Spleen (tissue), 11 donors: ENCODE results near the gene CAMP. TPM values are rescaled to one million over a fixed set of nuclear protein-coding genes. Genes with fewer than 3 reads are reported as not detected.
A peak's percentile ranks its signal among the peaks of the same experiment; 100 is the strongest.

Source experiments
- DNase-seq: peaks from one replicate; pipeline ENCODE4 v3.0.0-alpha.2; 2020
- H3K27ac ChIP-seq, 8 donors: fragments of 200-600 bp; sonication (generic) in 7 of 8; 1 replicate in 4 of 8; 2 replicates in 4 of 8; pipeline versions ENCODE4 v1.5.0 to v1.8.0; 2016 to 2021; ENCODE audit warnings: inconsistent platforms in 4 of 8, mild to moderate bottlenecking in 4 of 8, moderate library complexity in 1 of 8
- H3K27me3 ChIP-seq, 7 donors: fragments of 200-600 bp; sonication (generic) in 6 of 7; replicated peaks in 1 of 7; 1 replicate in 4 of 7; 2 replicates in 3 of 7; pipeline versions ENCODE4 v1.5.0 to v1.8.0; 2016 to 2021; ENCODE audit warnings: inconsistent platforms in 3 of 7, mild to moderate bottlenecking in 1 of 7
- H3K36me3 ChIP-seq, 6 donors: fragments of 200-600 bp; sonication (generic) in 5 of 6; 1 replicate in 4 of 6; 2 replicates in 2 of 6; pipeline versions ENCODE4 v1.5.0 to v1.8.0; 2016 to 2021; ENCODE audit warnings: inconsistent platforms in 2 of 6
- H3K4me1 ChIP-seq, 6 donors: fragments of 200-600 bp; sonication (generic) in 5 of 6; 1 replicate in 3 of 6; 2 replicates in 3 of 6; pipeline versions ENCODE4 v1.5.0 to v1.8.0; 2016 to 2021; ENCODE audit warnings: inconsistent platforms in 3 of 6
- H3K4me3 ChIP-seq, 8 donors: fragments of 200-600 bp; sonication (generic) in 7 of 8; 1 replicate in 4 of 8; 2 replicates in 4 of 8; pipeline versions ENCODE4 v1.5.0 to v1.8.0; 2016 to 2021; ENCODE audit warnings: inconsistent platforms in 4 of 8, mild to moderate bottlenecking in 4 of 8, moderate library complexity in 2 of 8
- H3K9me3 ChIP-seq, 8 donors: fragments of 200-600 bp; sonication (generic) in 7 of 8; 1 replicate in 4 of 8; 2 replicates in 4 of 8; pipeline versions ENCODE4 v1.5.0 to v1.8.0; 2016 to 2021; ENCODE audit warnings: inconsistent platforms in 4 of 8
- CTCF ChIP-seq, 11 experiments: fragments of 200-600 bp in 7 of 11; fragments of 450-650 bp in 4 of 11; sonication (generic) in 4 of 11; IDR thresholded peaks in 8 of 11; conservative IDR thresholded peaks in 3 of 11; 1 replicate in 7 of 11; 2 replicates in 4 of 11; pipeline versions ENCODE4 v1.4.0 to v1.8.0; 2016 to 2021; ENCODE audit warnings: antibody characterized with exemption in 11 of 11, inconsistent platforms in 4 of 11, mild to moderate bottlenecking in 1 of 11
- POLR2A ChIP-seq, 3 donors: fragments of 450-650 bp; IDR thresholded peaks; one replicate each; pipeline ENCODE4 v1.5.1; 2017; ENCODE audit warnings: antibody characterized with exemption in 3 of 3, mild to moderate bottlenecking in 1 of 3
- POLR2AphosphoS5 ChIP-seq, 3 donors: sonication (generic); formaldehyde crosslinking; IDR thresholded peaks; one replicate each; pipeline ENCODE4 v1.5.1; 2017; ENCODE audit warnings: antibody characterized with exemption in 3 of 3
- WGBS, 5 donors: extraction: QIAGEN DNeasy Blood & Tissue Kit in 3 of 5; methylation state at CpG; one replicate each; pipeline versions ENCODE4 v1.1.5 to v1.1.7; 2013 to 2018; 5-methylcytosine and 5-hydroxymethylcytosine counted together
- intact Hi-C: fragments of 100-400 bp; cut with DNase I; formaldehyde crosslinking; loops from one replicate; pipeline ENCODE4 v1.15.0; 2023; ENCODE audit warnings: low total_unique reads
- polyA plus RNA-seq, 3 donors: library from polyadenylated mRNA; stranded (reverse); fragments of 200-250 nt; gene quantifications; one replicate each; pipeline ENCODE4 v1.2.1, GENCODE V29; 2013
- total RNA-seq, 7 donors: library from RNA; depleted of rRNA in 3 of 7; stranded (reverse); fragments of >200 nt in 3 of 7; fragmentation: NEBNext Ultra II Directional in 4 of 7; extraction: Animal tissue kit (Norgen Biotek cat#: 25700) in 4 of 7; gene quantifications; one replicate each; pipeline versions ENCODE4 v1.1.0 to v1.2.1, GENCODE V29; 2016 to 2021
- donor health status: healthy with polysubstance abuse.
- donor health status: DM: no; HTN: no; CAD: no; lungs with moderate emphysema.
- donor health status: DM: no; HTN: no; CAD: no.
- donor health status: Bipolar disorder and iron deficiency.
- donor health status: healthy.
- donor health status: DM: no; HTN: no; CAD: no.
- donor health status: DM: yes; HTN: yes; CAD: no.

Gene CAMP
- total and polyA plus RNA-seq, 10 donors, result 1.5 to 98.9 (median 15.7) TPM

GRCh38 chr3:48218537-48218936 lies 4.8 kb upstream of the CAMP start:
- no peaks in the 10 kb centered on the region for H3K36me3 ChIP-seq
- TF ChIP-seq POLR2AphosphoS5 (IDR thresholded peaks at IDR 0.05) (no peak), POLR2A (IDR thresholded peaks at IDR 0.05) (no peak), CTCF (IDR thresholded peaks at IDR 0.05 in 8 of 11, conservative IDR thresholded peaks at IDR 0.05 in 3 of 11) (no peak)
- peaks cover 0 to 85% (median 39%) of the 10 kb centered on the region in 6 donors for H3K4me1 ChIP-seq
- intact Hi-C loops, result no loop called here
- WGBS, 5 donors, result 82 to 87% (median 85%) methylated on average over 5 of the region's 5 CpGs
- DNase-seq, result no peak
- no peaks in the 10 kb centered on the region for H3K27me3 ChIP-seq
- no peak overlapping the region for H3K27ac ChIP-seq
- no peak overlapping the region for H3K4me3 ChIP-seq
- H3K9me3 ChIP-seq, result no peaks in the 10 kb centered on the region

GRCh38 chr3:48219543-48219942 lies 3.8 kb upstream of the CAMP start:
- Histone ChIP-seq H3K9me3 (no peaks in the 10 kb centered on the region), H3K27me3 (no peaks in the 10 kb centered on the region), H3K27ac (no peak overlapping the region), H3K36me3 (no peaks in the 10 kb centered on the region), H3K4me1 (peaks cover 0 to 95% (median 43%) of the 10 kb centered on the region in 6 donors), H3K4me3 (no peak overlapping the region)
- 80 to 93% (median 89%) methylated on average over 2 to 3 of the region's 3 CpGs for WGBS, 5 donors
- TF ChIP-seq POLR2AphosphoS5 (IDR thresholded peaks at IDR 0.05) (no peak), POLR2A (IDR thresholded peaks at IDR 0.05) (no peak), CTCF (IDR thresholded peaks at IDR 0.05 in 8 of 11, conservative IDR thresholded peaks at IDR 0.05 in 3 of 11) (no peak)
- intact Hi-C loops, result no loop called here
- no peak for DNase-seq

GRCh38 chr3:48220746-48221145 lies 2.5 kb upstream of the CAMP start:
- TF ChIP-seq CTCF (IDR thresholded peaks at IDR 0.05 in 8 of 11, conservative IDR thresholded peaks at IDR 0.05 in 3 of 11), result no peak
- no peak for TF ChIP-seq POLR2AphosphoS5 (IDR thresholded peaks at IDR 0.05)
- TF ChIP-seq POLR2A (IDR thresholded peaks at IDR 0.05), result no peak
- no peaks in the 10 kb centered on the region for H3K27me3 ChIP-seq
- no peaks in the 10 kb centered on the region for H3K36me3 ChIP-seq
- intact Hi-C loops, result no loop called here
- H3K4me1 ChIP-seq, result peaks cover 0 to 97% (median 40%) of the 10 kb centered on the region in 6 donors
- H3K27ac ChIP-seq, result peak overlapping the region in 3 of 8 donors; percentile 88 to 90 (median 88)
- no peaks in the 10 kb centered on the region for H3K9me3 ChIP-seq
- 82 to 95% (median 82%) methylated on average over 7 to 9 of the region's 9 CpGs for WGBS, 5 donors
- DNase-seq, result no peak
- peak overlapping the region in 1 of 8 donors; percentile 5 for H3K4me3 ChIP-seq

GRCh38 chr3:48225587-48225986 lies 2.3 kb downstream of the CAMP start:
- TF ChIP-seq CTCF (IDR thresholded peaks at IDR 0.05 in 8 of 11, conservative IDR thresholded peaks at IDR 0.05 in 3 of 11), result no peak
- no peak for TF ChIP-seq POLR2AphosphoS5 (IDR thresholded peaks at IDR 0.05)
- no peak for TF ChIP-seq POLR2A (IDR thresholded peaks at IDR 0.05)
- Histone ChIP-seq H3K27ac (peak overlapping the region in 6 of 8 donors; percentile 16 to 90 (median 84)), H3K4me3 (no peak overlapping the region), H3K9me3 (no peaks in the 10 kb centered on the region), H3K4me1 (peaks cover 0 to 81% (median 45%) of the 10 kb centered on the region in 6 donors), H3K27me3 (no peaks in the 10 kb centered on the region), H3K36me3 (no peaks in the 10 kb centered on the region)
- 72 to 94% (median 91%) methylated on average over 3 of the region's 3 CpGs for WGBS, 5 donors
- intact Hi-C loops, result no loop called here
- no peak for DNase-seq
